NB4 (cell line): ENCODE data around the gene CLASP2.

ENCODE experiments used
- CTCF ChIP-seq: IDR thresholded peaks from one replicate; pipeline ENCODE4 v1.5.1; 2012; ENCODE audit warnings: low read depth, low read length
- MAX ChIP-seq: IDR thresholded peaks from 2 replicates; pipeline ENCODE4 v1.6.1; 2011; ENCODE audit warnings: low read depth, low read length
- MYC ChIP-seq: IDR thresholded peaks from 2 replicates; pipeline ENCODE4 v1.6.1; 2011; ENCODE audit warnings: low read depth, low read length
- POLR2A ChIP-seq: IDR thresholded peaks from 2 replicates; pipeline ENCODE4 v1.6.1; 2011; ENCODE audit warnings: mild to moderate bottlenecking; ENCODE audit not compliant: insufficient read length; ENCODE audit errors: extremely low read depth

- TF ChIP-seq CTCF (no peak), POLR2A (no peak), MAX (no peak), MYC (no peak)
These were observed 257.0 kb downstream of the CLASP2 start for GRCh38 chr3:33461097-33461496.
